ENCODE measurements around the gene AIMP1. TPM values are rescaled to one million over a fixed set of nuclear protein-coding genes. Genes with fewer than 3 reads are reported as not detected.

The AIMP1 gene
- total RNA-seq, 1 donor from 2014 or later: 27.4 TPM

- Histone ChIP-seq H3K4me3 (ENCODE audit: low read depth, low read length) (no peak overlapping the region), H3K36me3 (ENCODE audit: control insufficient read depth, insufficient read depth, low read length) (peaks cover 1% of the 10 kb centered on the region), H3K27me3 (ENCODE audit: control insufficient read depth, insufficient read depth, low read length) (no peaks in the 10 kb centered on the region)
- no peak for DNase-seq (ENCODE audit: low read depth)
- no peak for FAIRE-seq
- TF ChIP-seq, protein P1, sequence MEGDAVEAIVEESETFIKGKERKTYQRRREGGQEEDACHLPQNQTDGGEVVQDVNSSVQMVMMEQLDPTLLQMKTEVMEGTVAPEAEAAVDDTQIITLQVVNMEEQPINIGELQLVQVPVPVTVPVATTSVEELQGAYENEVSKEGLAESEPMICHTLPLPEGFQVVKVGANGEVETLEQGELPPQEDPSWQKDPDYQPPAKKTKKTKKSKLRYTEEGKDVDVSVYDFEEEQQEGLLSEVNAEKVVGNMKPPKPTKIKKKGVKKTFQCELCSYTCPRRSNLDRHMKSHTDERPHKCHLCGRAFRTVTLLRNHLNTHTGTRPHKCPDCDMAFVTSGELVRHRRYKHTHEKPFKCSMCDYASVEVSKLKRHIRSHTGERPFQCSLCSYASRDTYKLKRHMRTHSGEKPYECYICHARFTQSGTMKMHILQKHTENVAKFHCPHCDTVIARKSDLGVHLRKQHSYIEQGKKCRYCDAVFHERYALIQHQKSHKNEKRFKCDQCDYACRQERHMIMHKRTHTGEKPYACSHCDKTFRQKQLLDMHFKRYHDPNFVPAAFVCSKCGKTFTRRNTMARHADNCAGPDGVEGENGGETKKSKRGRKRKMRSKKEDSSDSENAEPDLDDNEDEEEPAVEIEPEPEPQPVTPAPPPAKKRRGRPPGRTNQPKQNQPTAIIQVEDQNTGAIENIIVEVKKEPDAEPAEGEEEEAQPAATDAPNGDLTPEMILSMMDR (IDR thresholded peaks at IDR 0.05; ENCODE audit: insufficient read depth, low read length, severe bottlenecking): no peak
Measured at GRCh38 chr4:106294062-106294461, 22.3 kb upstream of the AIMP1 start.

- TF ChIP-seq, protein P1 (IDR thresholded peaks at IDR 0.05; ENCODE audit: insufficient read depth, low read length, severe bottlenecking): no peak
- H3K36me3 ChIP-seq (ENCODE audit: control insufficient read depth, insufficient read depth, low read length): no peaks in the 10 kb centered on the region
- FAIRE-seq: no peak
Measured at GRCh38 chr4:106297245-106298035, 18.9 kb upstream of the AIMP1 start.

DNA sequence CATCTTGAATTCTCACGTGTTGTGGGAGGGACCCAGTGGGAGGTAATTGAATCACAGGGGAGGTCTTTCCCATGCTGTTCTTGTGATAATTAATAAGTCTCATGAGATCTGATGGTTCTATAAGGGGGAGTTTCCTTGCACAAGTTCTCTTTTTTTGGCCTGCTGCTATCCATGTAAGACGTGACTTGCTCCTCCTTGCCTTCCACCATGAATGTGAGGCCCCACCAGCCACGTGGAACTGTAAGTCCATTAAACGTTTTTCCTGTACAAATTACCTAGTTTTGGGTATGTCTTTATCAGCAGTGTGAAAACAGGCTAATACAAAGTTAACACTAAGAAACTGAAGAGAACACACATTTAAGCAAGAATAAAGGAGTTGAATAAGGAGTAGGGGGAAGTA lies 16.4 kb upstream of the AIMP1 start:
- H3K36me3 ChIP-seq (ENCODE audit: control insufficient read depth, insufficient read depth, low read length): no peaks in the 10 kb centered on the region
- DNase-seq (ENCODE audit: low read depth) (no peak), FAIRE-seq (no peak)
- H3K27me3 ChIP-seq (ENCODE audit: control insufficient read depth, insufficient read depth, low read length): no peaks in the 10 kb centered on the region
- H3K4me3 ChIP-seq (ENCODE audit: low read depth, low read length): no peak overlapping the region
- TF ChIP-seq, protein P1 (IDR thresholded peaks at IDR 0.05; ENCODE audit: insufficient read depth, low read length, severe bottlenecking): no peak

More at GRCh38 chr4:106297245-106298035, 18.9 kb upstream of the AIMP1 start:
- no peak for DNase-seq (ENCODE audit: low read depth)
- no peak overlapping the region for H3K4me3 ChIP-seq (ENCODE audit: low read depth, low read length)
- no peaks in the 10 kb centered on the region for H3K27me3 ChIP-seq (ENCODE audit: control insufficient read depth, insufficient read depth, low read length)

DNA sequence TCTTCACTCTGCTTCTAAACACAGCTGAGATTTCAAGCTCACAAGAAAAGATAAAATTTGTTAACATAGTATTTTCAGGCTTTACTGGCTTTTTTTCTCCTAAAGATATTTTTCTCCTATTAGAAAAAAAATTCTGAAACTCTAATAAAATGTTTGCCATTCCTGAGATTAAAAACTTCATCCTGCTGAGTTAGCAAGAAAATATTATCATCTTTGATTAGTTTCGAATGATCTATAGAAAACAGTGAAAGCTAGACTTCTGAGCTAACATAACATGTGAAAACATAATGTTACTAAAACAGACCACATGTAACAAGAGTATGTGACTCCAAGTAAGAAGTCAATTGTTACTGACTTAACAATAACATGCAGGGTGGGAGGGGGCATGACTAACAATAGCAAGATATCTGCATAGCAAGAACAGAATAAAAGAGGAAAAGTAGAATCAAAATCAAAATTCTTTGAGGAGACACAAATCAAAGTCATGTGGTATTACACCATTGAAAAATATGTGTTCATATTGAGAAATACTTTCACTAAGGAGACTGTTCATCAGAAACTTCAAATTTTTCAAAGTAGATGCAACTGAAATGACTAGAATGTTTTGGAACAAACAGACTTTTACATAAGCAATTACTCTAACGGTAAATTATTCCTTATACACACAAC lies 14.8 kb upstream of the AIMP1 start:
- Histone ChIP-seq H3K4me3 (ENCODE audit: low read depth, low read length) (no peak overlapping the region), H3K36me3 (ENCODE audit: control insufficient read depth, insufficient read depth, low read length) (no peaks in the 10 kb centered on the region), H3K27me3 (ENCODE audit: control insufficient read depth, insufficient read depth, low read length) (no peaks in the 10 kb centered on the region)
- DNase-seq (ENCODE audit: low read depth) (no peak), FAIRE-seq (no peak)
- TF ChIP-seq, protein P1 (IDR thresholded peaks at IDR 0.05; ENCODE audit: insufficient read depth, low read length, severe bottlenecking): no peak

DNA sequence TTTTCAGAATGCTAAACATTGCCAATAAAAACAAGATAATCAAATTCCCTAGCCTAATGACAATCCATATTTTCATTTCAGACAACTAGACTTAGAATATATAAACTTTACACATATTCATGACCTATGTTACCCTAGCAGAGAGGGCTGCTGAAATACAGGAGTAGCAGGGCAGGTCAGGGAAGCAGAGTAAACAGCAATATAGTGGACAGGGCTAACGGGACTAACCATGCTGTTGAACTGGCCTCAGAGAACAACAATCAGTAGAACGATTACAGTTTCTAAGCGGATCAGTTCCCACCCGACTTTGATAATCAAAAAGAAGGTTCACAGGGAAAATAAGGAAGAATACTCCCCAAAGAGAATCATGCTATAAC lies 14.3 kb upstream of the AIMP1 start:
- H3K36me3 ChIP-seq (ENCODE audit: control insufficient read depth, insufficient read depth, low read length): no peaks in the 10 kb centered on the region

More for the DNA sequence above, 14.3 kb upstream of the AIMP1 start:
- FAIRE-seq: peak; percentile 18
- Histone ChIP-seq H3K4me3 (ENCODE audit: low read depth, low read length) (no peak overlapping the region), H3K27me3 (ENCODE audit: control insufficient read depth, insufficient read depth, low read length) (no peaks in the 10 kb centered on the region)
- no peak for DNase-seq (ENCODE audit: low read depth)
- TF ChIP-seq, protein P1 (IDR thresholded peaks at IDR 0.05; ENCODE audit: insufficient read depth, low read length, severe bottlenecking): no peak

All from bronchial epithelial cell (primary cell).